Omental fat pad (tissue), 4 donors: Measurements from ENCODE around the gene PIN4. TPM values are rescaled to one million over a fixed set of nuclear protein-coding genes. Genes with fewer than 3 reads are reported as not detected.
"Not testable (repeated sequence)": the region's sequence is repeated elsewhere in the genome, so short reads cannot be mapped to it uniquely, and the experiment has no call there.

Source experiments
- ATAC-seq: fragments of 150-250 bp; one replicate; pipeline ENCODE4 v1.9.1; 2016; ENCODE audit warnings: mild to moderate bottlenecking, moderate library complexity; ENCODE audit not compliant: low FRiP score
- DNase-seq: peaks from one replicate; pipeline ENCODE4 v3.0.0-alpha.2; 2019; ENCODE audit warnings: low spot score
- CTCF ChIP-seq, 3 donors: fragments of 450-650 bp; IDR thresholded peaks; one replicate each; pipeline ENCODE4 v1.5.1; 2016 to 2017; ENCODE audit warnings: antibody characterized with exemption in 3 of 3, mild to moderate bottlenecking in 3 of 3, moderate library complexity in 2 of 3
- total RNA-seq, 4 donors: library from RNA; depleted of rRNA; stranded (reverse); fragments of >200 nt; gene quantifications; one replicate each; pipeline ENCODE4 v1.1.0, GENCODE V29; 2016

Gene PIN4
- total RNA-seq, 4 donors from 2014 or later, result 3.2 to 11.2 (median 4.8) TPM

DNA sequence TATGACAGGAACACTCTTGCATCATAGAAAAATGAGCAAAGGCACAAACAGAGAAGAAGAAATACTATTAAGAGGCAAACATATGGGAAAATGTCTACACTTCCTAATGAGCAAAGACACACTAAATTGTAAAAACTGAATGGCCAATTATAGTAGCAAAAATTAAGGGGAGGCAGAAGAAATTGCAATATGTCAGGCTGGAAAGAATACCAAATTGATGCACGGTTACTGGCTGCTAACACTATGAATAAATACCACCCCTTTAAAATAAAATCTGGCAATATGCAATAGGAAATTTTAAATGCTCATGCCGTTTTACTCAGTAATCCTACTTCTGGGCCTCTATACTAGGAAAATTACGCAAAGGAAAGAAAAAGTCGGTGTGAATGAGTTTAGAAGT lies 16.0 kb upstream of the PIN4 start:
- no peak for TF ChIP-seq CTCF (IDR thresholded peaks at IDR 0.05)
- ATAC-seq, result no peak
- no peak for DNase-seq

- no peak for TF ChIP-seq CTCF (IDR thresholded peaks at IDR 0.05)
- DNase-seq (no peak), ATAC-seq (no peak)
These were observed 12.4 kb upstream of the PIN4 start for GRCh38 chrX:72169008-72169728.

GRCh38 chrX:72176289-72176688 lies 5.3 kb upstream of the PIN4 start:
- not testable (repeated sequence) for DNase-seq, ATAC-seq

DNA sequence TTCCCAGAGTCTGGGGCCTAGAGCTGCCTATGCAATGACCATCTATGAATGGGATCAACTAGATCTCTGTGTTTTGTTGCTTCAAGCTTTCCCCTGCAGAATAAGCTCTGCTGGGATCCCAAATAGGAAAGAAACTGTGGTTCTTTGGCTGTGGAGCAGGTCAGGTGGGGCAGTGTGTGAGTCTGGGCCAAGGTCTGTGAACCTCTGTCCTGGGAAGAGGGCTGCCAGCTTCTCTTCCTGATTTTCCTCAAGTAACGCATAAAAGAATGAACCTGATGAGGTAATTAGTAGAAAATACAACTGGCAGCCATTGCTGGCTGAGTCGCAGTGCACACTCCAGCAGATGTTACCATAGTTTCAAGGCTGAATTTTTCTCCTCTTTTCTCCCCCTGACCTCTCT lies 4.6 kb upstream of the PIN4 start:
- TF ChIP-seq CTCF (IDR thresholded peaks at IDR 0.05), result no peak
- DNase-seq, result no peak
- ATAC-seq, result no peak

DNA sequence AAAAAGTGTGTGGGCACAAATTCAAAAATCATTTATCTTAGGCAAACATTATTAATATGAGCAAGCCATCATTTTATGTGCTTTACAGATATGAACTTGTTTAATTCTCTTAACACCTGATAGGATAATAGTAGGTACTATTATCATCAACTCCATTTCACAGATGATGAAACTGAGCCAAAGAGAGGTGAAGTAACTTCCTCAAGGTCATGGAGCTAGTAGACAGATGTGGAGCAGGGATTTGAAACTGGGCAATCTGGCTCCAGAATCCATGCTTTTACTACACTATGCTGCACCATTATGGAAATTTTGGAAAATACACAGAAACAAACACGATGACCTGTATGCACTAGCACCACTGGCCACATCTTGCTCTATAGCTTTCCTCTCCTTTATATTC lies 1.0 kb upstream of the PIN4 start:
- DNase-seq (no peak), ATAC-seq (no peak)
- TF ChIP-seq CTCF (IDR thresholded peaks at IDR 0.05), result no peak

DNA sequence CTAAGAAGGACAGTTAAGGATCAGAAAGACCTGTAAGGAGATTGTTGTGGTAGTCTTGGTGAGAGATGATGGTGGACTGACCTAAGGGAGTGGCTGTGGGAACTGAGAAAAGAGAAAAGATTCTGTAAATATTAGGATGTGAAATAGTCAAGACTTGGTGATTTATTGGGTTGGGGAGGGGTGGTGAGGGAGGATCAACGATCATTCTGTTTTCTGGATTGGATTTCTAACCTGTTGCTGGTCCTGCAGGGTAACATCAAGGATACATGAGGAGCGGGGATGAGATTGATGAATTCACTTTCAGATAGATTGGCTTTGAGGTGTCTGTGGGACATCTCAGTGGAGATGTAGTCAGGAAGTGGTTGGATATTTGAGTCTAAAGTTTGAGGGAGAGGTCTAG lies 1.4 kb downstream of the PIN4 start:
- ATAC-seq (no peak), DNase-seq (no peak)
- no peak for TF ChIP-seq CTCF (IDR thresholded peaks at IDR 0.05)

DNA sequence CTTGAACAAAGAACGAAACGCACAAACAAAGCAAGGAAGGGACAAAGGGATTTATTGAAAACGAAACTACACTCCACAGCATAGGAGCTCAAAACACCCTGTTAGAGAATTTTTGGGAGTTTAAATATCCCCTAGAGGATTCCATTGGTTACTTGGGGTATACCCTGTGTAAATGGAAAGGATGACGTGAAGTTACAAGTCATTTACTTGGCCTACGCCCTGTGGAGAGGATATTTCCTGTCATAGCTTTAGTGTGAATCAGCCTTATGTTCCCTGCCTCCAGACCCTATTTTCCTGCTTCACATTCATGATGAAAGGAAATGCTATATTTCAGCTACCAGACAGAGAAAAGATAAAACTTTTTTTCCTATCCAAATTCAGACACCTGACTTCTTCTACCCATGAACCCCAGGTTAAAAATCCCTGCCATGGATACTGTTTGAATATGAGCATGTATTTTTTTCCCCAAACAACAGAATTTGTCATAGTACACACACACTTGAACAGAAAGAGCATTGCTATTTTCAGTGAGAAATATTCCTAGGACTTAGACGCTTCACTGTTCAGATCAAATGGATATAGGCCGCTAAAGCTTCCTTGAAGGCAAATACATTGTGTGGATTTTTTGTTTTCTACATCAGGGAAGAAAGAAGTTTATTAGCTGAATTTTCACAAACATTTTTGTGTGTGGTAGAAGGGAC lies 20.4 kb downstream of the PIN4 start:
- DNase-seq (no peak), ATAC-seq (no peak)
- no peak for TF ChIP-seq CTCF (IDR thresholded peaks at IDR 0.05)
